ENCODE results near the gene ZNF566. TPM values are rescaled to one million over a fixed set of nuclear protein-coding genes. Genes with fewer than 3 reads are reported as not detected.

Gene ZNF566
- total and polyA plus RNA-seq, 4 donors = 2.3 to 21.9 (median 8.4) TPM

GRCh38 chr19:36514012-36514612, 24.8 kb upstream of the ZNF566 start:
- no peak overlapping the region for H3K4me3 ChIP-seq
- H3K4me1 ChIP-seq (ENCODE audit: control insufficient read depth in 5 of 5, insufficient read depth in 5 of 5, low read length in 5 of 5) = no peaks in the 10 kb centered on the region
- ATAC-seq (ENCODE audit: insufficient read depth, low FRiP score) = no peak
- H3K27me3 ChIP-seq (ENCODE audit: control insufficient read depth in 3 of 3, insufficient read depth in 3 of 3, low read length in 2 of 3) = no peaks in the 10 kb centered on the region
- no peak for DNase-seq
- no peak overlapping the region for H3K27ac ChIP-seq (ENCODE audit: low read depth in 1 of 2, low read length in 1 of 2)
- H3K9me3 ChIP-seq (ENCODE audit: control insufficient read depth in 4 of 4, insufficient read depth in 3 of 4, low read length in 3 of 4) = peaks cover 32 to 57% (median 37%) of the 10 kb centered on the region in 4 donors
- WGBS, 2 donors = 95% methylated on average over 2 of the region's 2 CpGs
- peaks cover 14 to 67% (median 48%) of the 10 kb centered on the region in 4 donors for H3K36me3 ChIP-seq (ENCODE audit: control insufficient read depth in 4 of 4, insufficient read depth in 4 of 4, low read length in 4 of 4)
- TF ChIP-seq CTCF (IDR thresholded peaks at IDR 0.05; ENCODE audit: control extremely low read depth, extremely low read depth) = no peak
- no peak overlapping the region for H3K9ac ChIP-seq (ENCODE audit: insufficient read depth in 1 of 2, low read length in 2 of 2)

DNA sequence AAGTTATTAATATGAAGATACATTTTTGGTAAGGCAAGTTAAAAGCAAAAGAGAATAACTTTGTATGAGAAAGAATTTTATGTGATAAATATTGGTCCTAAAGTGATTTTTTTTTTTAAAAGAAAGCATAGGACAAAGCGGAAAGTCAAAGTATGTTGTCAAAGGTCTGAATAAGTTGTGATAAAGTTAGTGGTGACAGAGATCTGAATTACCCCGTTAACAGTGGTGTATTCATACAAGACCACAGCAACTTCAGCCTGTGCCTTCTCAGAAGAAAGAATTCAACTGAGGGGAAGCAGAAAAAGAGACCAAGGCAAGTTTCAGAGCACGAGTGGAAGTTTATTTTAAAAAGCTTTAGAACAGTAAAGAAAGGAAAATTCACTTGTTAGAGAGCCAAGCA, 19.0 kb upstream of the ZNF566 start:
- Histone ChIP-seq H3K4me3 (no peak overlapping the region), H3K36me3 (ENCODE audit: control insufficient read depth in 4 of 4, insufficient read depth in 4 of 4, low read length in 4 of 4) (peaks cover 0 to 10% (median 4%) of the 10 kb centered on the region in 4 donors), H3K9ac (ENCODE audit: insufficient read depth in 1 of 2, low read length in 2 of 2) (no peak overlapping the region), H3K4me1 (ENCODE audit: control insufficient read depth in 5 of 5, insufficient read depth in 5 of 5, low read length in 5 of 5) (no peaks in the 10 kb centered on the region), H3K27ac (ENCODE audit: low read depth in 1 of 2, low read length in 1 of 2) (no peak overlapping the region), H3K27me3 (ENCODE audit: control insufficient read depth in 3 of 3, insufficient read depth in 3 of 3, low read length in 2 of 3) (no peaks in the 10 kb centered on the region), H3K9me3 (ENCODE audit: control insufficient read depth in 4 of 4, insufficient read depth in 3 of 4, low read length in 3 of 4) (peaks cover 5 to 33% (median 15%) of the 10 kb centered on the region in 4 donors)
- no peak for TF ChIP-seq CTCF (IDR thresholded peaks at IDR 0.05; ENCODE audit: control extremely low read depth, extremely low read depth)
- WGBS, 2 donors = 90 to 93% methylated on average over 3 of the region's 3 CpGs
- DNase-seq (no peak), ATAC-seq (ENCODE audit: insufficient read depth, low FRiP score) (no peak)

- Histone ChIP-seq H3K9me3 (ENCODE audit: control insufficient read depth in 4 of 4, insufficient read depth in 3 of 4, low read length in 3 of 4) (peaks cover 3 to 39% (median 14%) of the 10 kb centered on the region in 4 donors), H3K4me1 (ENCODE audit: control insufficient read depth in 5 of 5, insufficient read depth in 5 of 5, low read length in 5 of 5) (no peaks in the 10 kb centered on the region), H3K4me3 (no peak overlapping the region), H3K27ac (ENCODE audit: low read depth in 1 of 2, low read length in 1 of 2) (no peak overlapping the region), H3K27me3 (ENCODE audit: control insufficient read depth in 3 of 3, insufficient read depth in 3 of 3, low read length in 2 of 3) (no peaks in the 10 kb centered on the region), H3K9ac (ENCODE audit: insufficient read depth in 1 of 2, low read length in 2 of 2) (no peak overlapping the region), H3K36me3 (ENCODE audit: control insufficient read depth in 4 of 4, insufficient read depth in 4 of 4, low read length in 4 of 4) (no peaks in the 10 kb centered on the region)
- ATAC-seq (ENCODE audit: insufficient read depth, low FRiP score) = no peak
- WGBS, 2 donors = 90 to 94% methylated on average over 5 of the region's 5 CpGs
- no peak for DNase-seq
- TF ChIP-seq CTCF (IDR thresholded peaks at IDR 0.05; ENCODE audit: control extremely low read depth, extremely low read depth) = no peak
Measured at GRCh38 chr19:36501973-36502372, 12.6 kb upstream of the ZNF566 start.

DNA sequence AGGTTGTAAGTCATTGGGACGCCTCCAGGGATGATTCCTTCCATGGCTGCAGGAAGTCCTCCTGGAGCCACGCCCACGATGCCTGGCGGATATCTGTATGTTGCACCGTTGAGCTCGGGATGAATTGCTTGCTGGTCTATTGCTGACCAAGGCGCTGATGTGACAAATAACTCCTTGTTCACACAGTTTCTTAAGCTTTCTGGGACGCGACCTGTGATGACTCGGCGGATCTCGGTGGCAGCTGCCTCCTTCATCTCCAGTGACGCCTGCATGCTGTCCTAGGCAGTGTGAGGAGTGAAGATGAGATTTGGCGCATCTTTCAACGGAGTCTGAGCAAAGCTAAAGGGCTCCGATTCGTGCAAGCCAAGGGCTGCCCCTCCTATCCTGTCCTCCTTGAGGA, 7.6 kb upstream of the ZNF566 start:
- Histone ChIP-seq H3K4me1 (ENCODE audit: control insufficient read depth in 5 of 5, insufficient read depth in 5 of 5, low read length in 5 of 5) (no peaks in the 10 kb centered on the region), H3K27ac (ENCODE audit: low read depth in 1 of 2, low read length in 1 of 2) (no peak overlapping the region), H3K9me3 (ENCODE audit: control insufficient read depth in 4 of 4, insufficient read depth in 3 of 4, low read length in 3 of 4) (peaks cover 0 to 18% (median 10%) of the 10 kb centered on the region in 4 donors), H3K27me3 (ENCODE audit: control insufficient read depth in 3 of 3, insufficient read depth in 3 of 3, low read length in 2 of 3) (no peaks in the 10 kb centered on the region), H3K36me3 (ENCODE audit: control insufficient read depth in 4 of 4, insufficient read depth in 4 of 4, low read length in 4 of 4) (no peaks in the 10 kb centered on the region), H3K4me3 (no peak overlapping the region), H3K9ac (ENCODE audit: insufficient read depth in 1 of 2, low read length in 2 of 2) (no peak overlapping the region)
- TF ChIP-seq CTCF (IDR thresholded peaks at IDR 0.05; ENCODE audit: control extremely low read depth, extremely low read depth) = no peak
- DNase-seq (no peak), ATAC-seq (ENCODE audit: insufficient read depth, low FRiP score) (no peak)
- 87 to 89% methylated on average over 17 of the region's 17 CpGs for WGBS, 2 donors
